Islet precursor cell (in vitro differentiated cells): ENCODE data around the gene CHRNE.
"Not testable (repeated sequence)": the region's sequence is repeated elsewhere in the genome, so short reads cannot be mapped to it uniquely, and the experiment has no call there.

Source experiments
- DNase-seq: peaks from one replicate; pipeline ENCODE4 v3.0.0-alpha.2; 2018

The CHRNE gene

GRCh38 chr17:4881761-4882555 lies 20.9 kb downstream of the CHRNE start:
- peak; percentile 90 for DNase-seq

- DNase-seq = no peak
Observed at GRCh38 chr17:4880857-4881256, 22.0 kb downstream of the CHRNE start.

- no peak for DNase-seq
Observed at GRCh38 chr17:4879601-4880000, 23.3 kb downstream of the CHRNE start.

- no peak for DNase-seq
Observed at GRCh38 chr17:4877089-4877488, 25.8 kb downstream of the CHRNE start.

GRCh38 chr17:4872786-4873185 lies 30.1 kb downstream of the CHRNE start:
- no peak for DNase-seq

- no peak for DNase-seq
Observed at GRCh38 chr17:4870855-4871254, 32.0 kb downstream of the CHRNE start.

- not testable (repeated sequence) for DNase-seq
Observed at GRCh38 chr17:4869058-4869998, 33.6 kb downstream of the CHRNE start.

- not testable (repeated sequence) for DNase-seq
Observed at GRCh38 chr17:4867535-4867934, 35.4 kb downstream of the CHRNE start.

- DNase-seq = no peak
Observed at GRCh38 chr17:4863321-4863720, 39.6 kb downstream of the CHRNE start.

GRCh38 chr17:4862720-4863119 lies 40.2 kb downstream of the CHRNE start:
- no peak for DNase-seq

- no peak for DNase-seq
Observed at GRCh38 chr17:4861052-4861451, 41.8 kb downstream of the CHRNE start.

- no peak for DNase-seq
Observed at GRCh38 chr17:4860651-4861050, 42.2 kb downstream of the CHRNE start.

GRCh38 chr17:4859816-4860625 lies 42.9 kb downstream of the CHRNE start:
- DNase-seq = no peak

GRCh38 chr17:4858882-4859260 lies 44.0 kb downstream of the CHRNE start:
- DNase-seq = peak; percentile 95

- peak; percentile 84 for DNase-seq
Observed at GRCh38 chr17:4858068-4858881, 44.6 kb downstream of the CHRNE start.

- DNase-seq = not testable (repeated sequence)
Observed at GRCh38 chr17:4857347-4857746, 45.6 kb downstream of the CHRNE start.

GRCh38 chr17:4856937-4857314 lies 46.0 kb downstream of the CHRNE start:
- DNase-seq = no peak

- no peak for DNase-seq
Observed at GRCh38 chr17:4856271-4856936, 46.5 kb downstream of the CHRNE start.

- peak; percentile 95 for DNase-seq
Observed at GRCh38 chr17:4854111-4854681, 48.7 kb downstream of the CHRNE start.

- no peak for DNase-seq
Observed at GRCh38 chr17:4853208-4853671, 49.7 kb downstream of the CHRNE start.

GRCh38 chr17:4852567-4853207 lies 50.2 kb downstream of the CHRNE start:
- no peak for DNase-seq
